HG03460 (cell line): ENCODE data around the gene RHBDL1.

Experiments used
- ATAC-seq: cut with Tn5 transposase; IDR thresholded peaks from one replicate; pipeline ENCODE4 v1.9.1; 2021; ENCODE audit not compliant: unreplicated experiment

The RHBDL1 gene

GRCh38 chr16:672851-673250 lies 2.6 kb upstream of the RHBDL1 start:
- no peak for ATAC-seq

GRCh38 chr16:673399-673991 lies 2.0 kb upstream of the RHBDL1 start:
- ATAC-seq: no peak

- ATAC-seq: no peak
These were observed 1.1 kb upstream of the RHBDL1 start for GRCh38 chr16:674214-674881.

- ATAC-seq: no peak
These were observed 553 bp downstream of the RHBDL1 start for GRCh38 chr16:675884-676564.

- ATAC-seq: no peak
These were observed 1.1 kb downstream of the RHBDL1 start for GRCh38 chr16:676565-676902.

- ATAC-seq: no peak
These were observed 1.4 kb downstream of the RHBDL1 start for GRCh38 chr16:676913-677312.

GRCh38 chr16:677316-678190 lies 2.1 kb downstream of the RHBDL1 start:
- ATAC-seq: no peak

- ATAC-seq: no peak
These were observed 2.9 kb downstream of the RHBDL1 start for GRCh38 chr16:678209-678857.

- ATAC-seq: no peak
These were observed 3.7 kb downstream of the RHBDL1 start for GRCh38 chr16:678858-679813.

GRCh38 chr16:679814-680624 lies 4.5 kb downstream of the RHBDL1 start, which contains the start of gene STUB1:
Gene STUB1, plus strand, starts transcription at chr16:680410. Its CDS starts 116 bp downstream, at chr16:680526.
- ATAC-seq: no peak

- no peak for ATAC-seq
These were observed 5.1 kb downstream of the RHBDL1 start for GRCh38 chr16:680625-680945.

GRCh38 chr16:680967-681745 lies 5.7 kb downstream of the RHBDL1 start:
- ATAC-seq: no peak

GRCh38 chr16:681746-682427 lies 6.4 kb downstream of the RHBDL1 start:
- no peak for ATAC-seq

- no peak for ATAC-seq
These were observed 7.3 kb downstream of the RHBDL1 start for GRCh38 chr16:682493-683395.

- ATAC-seq: no peak
These were observed 8.1 kb downstream of the RHBDL1 start for GRCh38 chr16:683396-684070.
